HG02943 (cell line): ENCODE measurements around the gene UNC50.
A peak's percentile ranks its signal among the peaks of the same experiment; 100 is the strongest.

Source experiments
- ATAC-seq: cut with Tn5 transposase; IDR thresholded peaks from one replicate; pipeline ENCODE4 v1.9.1; 2021; ENCODE audit warnings: mild to moderate bottlenecking, low read depth, moderate library complexity; ENCODE audit not compliant: unreplicated experiment

The UNC50 gene

DNA sequence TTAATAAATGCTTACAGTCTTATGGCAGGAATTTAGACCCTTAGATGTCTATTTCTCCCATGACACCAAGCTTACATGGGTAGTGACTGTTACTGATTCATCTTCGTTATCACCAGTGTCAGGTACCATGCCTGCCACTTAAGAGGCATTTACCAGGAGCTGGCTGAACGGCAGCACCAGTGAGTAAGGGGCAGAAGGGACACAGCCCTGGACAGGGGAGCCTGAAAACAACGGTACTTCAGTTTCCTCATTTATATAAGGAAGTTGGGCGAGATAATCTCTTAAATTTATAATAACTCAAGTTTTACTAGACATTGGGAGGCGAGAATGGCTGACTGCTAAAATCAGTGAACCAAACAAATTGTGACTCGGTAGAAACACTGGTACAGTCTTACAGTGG, 1.3 kb upstream of the UNC50 start:
- ATAC-seq = no peak

DNA sequence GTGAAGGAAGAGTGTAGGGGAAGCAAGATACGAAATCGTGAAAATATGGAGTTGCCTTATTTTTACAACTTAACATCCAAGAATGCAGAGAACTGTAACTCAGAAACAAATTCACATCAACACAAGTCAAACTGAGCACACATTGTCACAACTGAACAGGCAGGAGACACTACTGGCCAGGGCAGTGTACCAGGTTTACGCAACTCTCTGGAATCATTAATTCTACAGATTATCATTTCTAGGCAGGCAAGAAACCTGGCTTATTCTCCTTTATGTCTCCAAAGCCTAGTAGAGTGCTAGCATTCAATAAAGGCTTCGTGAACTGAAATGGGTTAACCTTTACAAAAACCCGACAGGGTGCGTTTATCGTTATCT, 661 bp upstream of the UNC50 start:
- ATAC-seq = no peak

DNA sequence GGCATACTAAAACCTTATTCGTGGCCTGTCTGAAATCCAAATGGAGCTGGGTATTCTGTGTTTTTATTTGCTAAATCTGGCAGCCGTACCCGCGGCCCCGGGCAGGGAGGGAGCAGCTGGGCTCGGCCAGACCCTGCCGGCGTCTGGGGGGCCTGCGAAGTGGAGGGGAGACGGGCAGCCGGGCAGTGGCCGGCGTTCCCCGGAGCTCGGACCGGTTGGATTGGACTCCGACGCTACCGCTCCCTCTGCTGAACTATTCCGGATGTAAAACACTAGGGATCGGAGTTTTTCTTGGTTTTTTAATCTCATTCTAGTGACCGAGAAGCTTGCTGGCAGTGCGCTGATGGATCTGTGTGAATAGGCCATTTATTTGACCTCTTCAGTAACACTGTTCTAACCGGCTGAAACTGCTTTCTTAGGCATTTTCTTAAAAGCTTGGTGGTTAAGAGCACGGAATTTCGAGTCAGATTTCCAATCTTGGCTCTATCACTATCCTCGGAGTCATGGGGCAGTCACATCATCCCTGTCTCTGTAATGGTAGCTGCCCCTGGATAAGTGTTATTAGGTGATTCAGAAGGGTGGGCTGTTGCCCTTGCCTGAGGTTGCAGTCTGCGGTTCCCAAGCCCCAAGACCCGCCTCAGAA, 694 bp downstream of the UNC50 start:
- no peak for ATAC-seq

DNA sequence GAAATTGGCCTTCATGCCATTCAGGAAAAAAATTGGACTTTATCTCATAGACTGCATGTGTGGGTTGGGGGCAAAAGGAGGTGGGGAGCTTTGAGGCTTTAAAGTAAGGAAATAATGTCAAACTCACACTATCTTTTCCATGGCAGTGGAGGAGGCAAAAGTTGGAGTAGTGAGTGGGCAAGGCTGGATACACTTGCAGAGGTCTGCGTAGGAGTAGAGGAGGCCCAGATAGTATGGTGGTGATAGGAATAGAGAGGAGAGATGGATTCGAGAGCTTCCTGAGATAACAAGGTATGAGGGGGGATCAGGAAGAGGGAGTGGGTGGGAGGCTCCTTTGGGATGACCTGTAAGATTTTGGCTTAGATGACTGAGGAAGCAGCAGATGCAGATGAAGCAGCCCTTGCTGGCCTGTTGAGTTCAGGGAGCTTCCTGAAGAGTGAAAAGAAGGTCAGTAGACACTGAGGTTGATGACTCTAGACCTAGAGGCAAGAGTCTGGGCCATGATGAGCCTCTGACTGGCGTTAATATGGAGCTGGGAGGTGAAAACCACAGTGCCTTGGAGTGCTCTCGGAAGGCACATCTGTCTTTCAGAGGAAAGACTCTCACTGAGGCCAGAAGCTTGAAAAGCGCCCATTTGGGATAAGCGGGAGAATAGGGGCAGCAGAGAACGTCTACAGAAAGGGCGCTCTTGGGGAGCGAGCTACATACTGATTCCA, 5.8 kb downstream of the UNC50 start:
- ATAC-seq = no peak

DNA sequence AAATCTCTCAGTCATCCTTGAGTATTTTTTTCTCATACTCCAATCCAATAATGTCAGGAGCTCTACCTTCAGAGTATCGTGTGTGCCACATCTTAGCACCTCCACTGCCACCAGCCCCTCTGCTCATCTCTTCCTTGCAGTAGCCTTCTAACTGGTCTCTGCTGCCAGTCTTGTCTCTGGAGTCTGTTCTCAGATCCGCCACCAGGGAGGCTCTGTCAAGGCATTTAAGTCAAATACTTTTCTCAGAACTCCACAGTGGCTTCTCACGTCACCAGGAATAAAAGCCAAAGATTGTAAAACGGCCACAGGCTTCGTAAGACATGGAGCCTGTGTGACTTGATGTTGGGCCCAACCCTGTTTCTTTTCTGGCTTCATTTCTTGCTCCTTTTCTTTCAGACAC, 7.1 kb downstream of the UNC50 start:
- ATAC-seq = no peak

DNA sequence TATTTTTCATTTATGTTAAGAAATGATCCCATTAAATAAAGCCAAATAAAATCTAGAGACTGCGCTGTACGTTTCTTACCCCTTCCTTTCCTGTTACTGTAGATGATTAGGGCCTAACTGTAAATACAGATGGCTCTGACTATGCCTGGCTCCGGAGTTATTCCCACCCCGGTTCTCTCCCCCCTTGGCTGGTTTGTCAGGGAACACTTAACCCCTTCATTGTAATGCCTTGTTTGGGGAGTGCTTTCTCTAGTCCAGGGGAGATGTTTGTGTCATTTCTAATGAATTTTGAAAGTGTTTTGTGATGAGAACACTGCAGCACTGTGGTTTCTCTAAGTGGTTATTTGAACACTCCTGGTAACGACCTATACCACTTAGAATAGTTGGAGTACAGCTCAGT, 8.8 kb downstream of the UNC50 start:
- ATAC-seq = no peak

DNA sequence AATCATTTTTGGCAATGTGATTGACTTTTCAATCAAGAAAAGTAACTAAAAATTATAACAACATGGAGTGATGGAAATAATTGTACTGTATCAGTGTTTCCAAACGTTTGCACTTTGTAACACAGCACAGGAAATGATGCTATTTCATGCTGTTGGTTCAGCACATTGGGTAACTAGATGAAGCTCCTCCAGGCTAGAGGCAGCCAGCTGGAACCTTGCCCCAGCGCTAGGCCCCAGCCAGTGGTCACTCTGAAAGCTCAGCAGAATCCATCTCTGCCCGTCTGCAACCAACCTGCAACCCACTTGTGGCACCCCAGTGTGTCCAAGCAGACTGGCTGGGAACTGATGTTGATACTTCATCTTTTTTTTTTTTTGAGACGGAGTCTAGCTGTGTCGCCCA, 15.3 kb downstream of the UNC50 start:
- no peak for ATAC-seq

DNA sequence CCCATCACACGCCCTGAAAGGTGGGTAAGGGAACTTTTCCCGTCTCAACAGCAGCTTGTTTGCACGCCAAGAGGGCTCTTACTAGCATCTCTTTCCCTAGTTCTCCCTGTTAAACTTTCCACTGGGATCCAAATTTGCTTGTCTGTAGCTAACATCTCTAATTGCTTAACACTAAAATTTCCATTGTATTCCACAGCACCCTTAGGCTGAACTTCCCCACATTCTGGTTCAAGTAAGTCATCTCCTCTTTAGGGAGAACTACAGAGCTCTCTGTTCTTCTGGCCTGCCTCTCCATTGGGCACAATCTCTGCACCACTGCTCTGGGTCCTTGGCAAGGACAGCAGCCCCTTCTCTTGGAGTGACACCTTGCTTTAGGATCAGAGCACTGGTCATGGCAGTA, 24.0 kb downstream of the UNC50 start:
- no peak for ATAC-seq

DNA sequence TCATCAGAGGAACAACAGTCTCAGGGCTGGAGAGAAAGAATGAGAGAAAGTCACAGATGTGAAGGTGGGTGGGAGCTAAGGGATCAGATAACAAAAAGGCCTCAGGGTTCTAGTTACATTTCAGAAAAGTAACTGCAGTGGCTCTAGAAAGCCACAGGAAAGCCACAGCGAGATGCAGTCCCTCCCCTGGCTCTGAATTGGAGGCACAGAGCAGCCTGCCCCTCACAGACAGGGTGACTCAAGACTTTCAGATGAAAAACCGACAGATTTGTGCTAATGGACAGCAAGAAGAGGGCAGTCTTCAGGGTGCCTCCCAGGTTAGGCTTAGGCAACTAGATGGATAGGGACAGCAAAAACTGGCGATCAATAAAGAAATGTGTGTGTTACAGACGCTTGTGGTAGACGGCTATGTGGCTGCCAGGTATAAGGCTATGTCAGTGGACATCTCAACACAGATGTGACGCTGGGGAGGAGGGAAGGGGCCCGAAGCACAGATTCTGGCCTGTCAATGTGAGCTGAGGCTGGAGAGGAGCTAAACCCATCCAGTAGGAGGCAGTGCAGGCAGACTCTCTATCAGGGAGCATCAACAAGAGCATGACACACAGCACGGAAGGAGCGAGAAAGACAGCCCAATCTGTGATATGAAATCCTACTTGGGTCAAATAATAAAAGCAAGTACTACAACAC, 26.2 kb downstream of the UNC50 start:
- ATAC-seq = no peak

DNA sequence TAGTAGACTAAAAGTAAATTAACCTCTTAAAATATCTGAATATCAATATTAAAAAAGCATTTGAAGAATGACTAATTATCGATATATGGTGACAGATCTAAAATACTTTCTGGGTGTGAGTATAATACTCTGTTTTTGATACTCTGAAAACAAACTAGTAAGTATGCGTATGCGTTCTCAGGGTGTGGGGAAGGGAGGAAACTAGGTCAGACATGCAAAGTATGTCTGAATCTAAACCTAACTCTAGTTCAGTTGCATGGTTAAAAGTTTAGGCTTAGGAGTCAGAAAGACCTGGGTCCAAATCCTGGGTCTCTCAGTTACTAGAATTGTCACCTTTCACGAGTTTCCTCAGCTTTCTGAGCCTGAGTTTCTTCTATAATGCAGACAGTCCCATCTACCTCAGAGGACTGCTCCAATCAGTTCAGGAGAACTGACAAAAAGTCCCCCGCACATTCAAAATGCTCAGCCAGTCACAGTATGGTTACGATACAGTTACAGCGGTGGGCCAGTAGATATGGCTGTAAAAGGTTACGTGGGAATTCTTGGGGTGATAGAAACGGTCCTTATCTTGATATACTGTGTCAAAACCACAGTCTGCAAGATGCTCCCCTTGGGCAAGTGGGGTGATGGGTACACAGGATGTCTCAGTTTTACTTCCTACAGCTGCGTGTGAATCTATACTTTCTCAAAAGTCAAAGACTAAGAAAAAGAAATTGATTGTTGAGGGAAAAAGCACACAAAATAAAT, 29.2 kb downstream of the UNC50 start:
- ATAC-seq = no peak

DNA sequence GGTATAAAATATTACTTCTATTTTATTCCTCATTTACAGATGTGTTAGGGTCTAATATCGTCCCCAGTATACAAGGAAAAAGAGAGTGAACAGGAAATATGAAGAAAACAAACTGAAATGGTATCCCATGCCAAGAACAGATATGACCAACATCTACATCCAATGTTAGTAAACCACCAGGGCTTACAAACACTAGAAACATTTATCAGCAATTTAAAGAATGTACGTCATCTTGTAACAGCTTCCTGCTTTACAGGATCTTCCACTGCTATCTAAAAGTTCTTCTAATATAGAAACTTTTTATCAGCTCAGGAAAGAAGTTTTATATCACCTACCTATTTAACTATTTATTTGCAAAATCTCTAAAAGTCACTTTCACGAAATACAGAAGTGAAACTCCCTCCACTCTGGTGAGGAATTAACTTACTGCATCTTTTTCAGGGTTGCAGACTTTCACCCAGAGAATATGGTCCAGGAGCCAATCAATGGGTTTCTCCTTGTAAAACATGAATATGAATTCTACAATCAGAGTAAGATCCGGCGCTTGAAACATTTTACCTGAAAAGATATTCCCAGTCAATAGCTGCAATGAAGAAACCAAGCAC, 35.2 kb downstream of the UNC50 start:
- no peak for ATAC-seq

DNA sequence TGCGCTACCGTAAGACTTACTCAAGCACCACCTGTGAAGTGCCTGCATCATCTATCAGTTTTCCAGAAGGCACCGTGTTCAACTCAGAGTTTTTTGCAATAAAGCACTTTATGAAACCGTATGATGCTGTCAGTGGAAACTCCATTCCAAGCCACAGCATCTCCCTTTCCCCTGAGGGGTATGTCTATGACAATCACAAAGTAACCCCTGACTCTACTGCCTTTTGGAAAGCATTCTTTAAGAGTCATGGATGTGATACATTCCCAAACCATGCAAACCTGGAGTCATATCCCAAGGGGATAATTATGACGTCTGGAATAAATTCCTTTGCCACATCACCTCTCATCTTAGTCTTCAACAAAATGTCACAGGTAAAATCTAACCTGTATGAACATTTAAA, 39.2 kb downstream of the UNC50 start:
- ATAC-seq = no peak

DNA sequence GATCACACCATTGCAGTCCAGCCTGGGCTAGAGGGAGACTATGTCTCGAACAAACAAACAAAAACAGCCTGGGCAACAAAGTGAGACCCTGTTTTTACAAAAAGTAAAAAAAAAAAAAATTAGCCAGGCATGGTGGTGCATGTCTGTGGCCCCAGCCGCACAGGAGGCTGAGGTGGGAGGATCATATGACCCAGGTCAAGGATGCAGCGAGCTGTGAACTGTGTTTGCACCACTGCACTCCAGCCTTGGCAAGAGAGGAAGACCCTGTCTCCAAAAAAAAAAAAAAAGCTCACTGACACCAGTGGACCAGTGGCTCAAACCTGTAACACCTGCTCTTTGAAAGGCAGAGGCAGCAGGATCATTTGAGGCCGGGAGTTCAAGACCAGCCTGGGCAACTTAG, 40.1 kb downstream of the UNC50 start:
- ATAC-seq = no peak

DNA sequence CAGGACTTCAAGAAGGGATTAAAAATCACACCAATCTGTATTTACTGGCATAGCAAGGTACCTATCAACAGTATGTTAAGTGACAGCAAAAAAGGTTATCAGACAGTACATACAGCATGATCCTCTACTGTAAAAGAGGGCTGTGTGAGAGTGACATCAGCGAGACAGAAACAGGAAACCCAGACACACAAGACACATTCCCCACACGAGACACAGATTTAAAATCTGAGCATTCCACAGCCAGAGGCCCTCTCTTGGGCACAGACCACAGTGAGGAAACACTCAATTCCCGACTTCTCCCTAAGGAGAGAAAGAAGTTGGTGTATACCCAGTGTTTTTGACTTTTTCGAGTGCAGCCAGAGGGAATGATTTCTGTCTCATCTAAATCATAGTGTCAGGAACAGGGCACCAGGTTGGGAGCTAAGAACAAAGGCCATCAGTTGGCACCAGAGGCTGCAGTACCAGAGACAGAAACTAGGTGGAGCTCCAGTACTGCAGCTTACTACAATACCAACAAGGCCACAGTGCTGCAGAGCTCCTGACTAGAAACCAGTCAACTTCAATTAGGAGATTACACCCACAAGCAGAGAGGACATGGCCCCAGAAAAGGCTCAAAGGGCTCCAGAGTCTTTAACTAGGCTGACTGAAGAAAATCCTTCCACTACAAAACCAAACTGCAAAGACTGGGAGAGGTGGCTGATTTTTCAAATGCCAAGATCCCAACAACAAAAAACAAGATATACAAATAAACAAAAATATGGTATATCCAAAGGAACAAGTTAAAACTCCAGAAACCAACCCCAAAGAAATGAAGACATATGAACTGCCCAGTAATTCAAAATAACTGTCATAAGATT, 41.0 kb downstream of the UNC50 start:
- ATAC-seq = peak; percentile 71

DNA sequence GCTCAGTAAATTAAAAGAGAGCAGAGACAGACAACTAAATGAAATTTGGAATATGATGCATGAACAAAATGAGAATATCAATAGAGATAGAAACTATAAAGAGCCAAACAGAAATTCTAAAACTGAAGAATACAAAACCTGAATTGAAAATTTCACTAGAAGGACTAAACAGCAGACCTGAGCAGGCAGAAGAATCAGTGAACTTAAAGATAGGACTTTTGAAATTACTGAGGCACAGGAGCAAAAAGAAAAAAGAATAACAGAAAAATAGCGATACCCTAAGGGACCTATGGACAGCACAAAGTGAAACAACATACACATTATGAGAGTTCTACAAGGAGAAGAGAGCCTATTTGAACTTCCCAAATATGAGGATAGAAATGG, 41.6 kb downstream of the UNC50 start:
- no peak for ATAC-seq

DNA sequence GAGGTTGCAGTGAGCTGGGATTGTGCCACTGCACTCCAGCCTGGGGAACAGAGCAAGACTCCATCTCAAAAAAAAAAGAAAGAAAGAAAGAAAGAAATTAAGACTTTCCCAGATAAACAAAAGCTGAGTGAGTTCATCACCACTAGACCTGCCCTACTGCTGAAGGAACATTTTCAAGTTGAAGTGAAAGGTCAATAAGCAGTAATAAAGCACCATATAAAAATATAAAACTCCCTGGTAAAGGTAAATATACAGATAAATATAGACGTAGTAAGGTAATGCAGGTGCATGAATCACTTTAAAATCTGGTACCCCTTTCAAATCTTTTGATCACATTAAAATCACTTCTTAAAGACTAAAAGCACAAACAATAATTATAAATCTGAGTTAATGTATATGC, 42.6 kb downstream of the UNC50 start:
- ATAC-seq = no peak

DNA sequence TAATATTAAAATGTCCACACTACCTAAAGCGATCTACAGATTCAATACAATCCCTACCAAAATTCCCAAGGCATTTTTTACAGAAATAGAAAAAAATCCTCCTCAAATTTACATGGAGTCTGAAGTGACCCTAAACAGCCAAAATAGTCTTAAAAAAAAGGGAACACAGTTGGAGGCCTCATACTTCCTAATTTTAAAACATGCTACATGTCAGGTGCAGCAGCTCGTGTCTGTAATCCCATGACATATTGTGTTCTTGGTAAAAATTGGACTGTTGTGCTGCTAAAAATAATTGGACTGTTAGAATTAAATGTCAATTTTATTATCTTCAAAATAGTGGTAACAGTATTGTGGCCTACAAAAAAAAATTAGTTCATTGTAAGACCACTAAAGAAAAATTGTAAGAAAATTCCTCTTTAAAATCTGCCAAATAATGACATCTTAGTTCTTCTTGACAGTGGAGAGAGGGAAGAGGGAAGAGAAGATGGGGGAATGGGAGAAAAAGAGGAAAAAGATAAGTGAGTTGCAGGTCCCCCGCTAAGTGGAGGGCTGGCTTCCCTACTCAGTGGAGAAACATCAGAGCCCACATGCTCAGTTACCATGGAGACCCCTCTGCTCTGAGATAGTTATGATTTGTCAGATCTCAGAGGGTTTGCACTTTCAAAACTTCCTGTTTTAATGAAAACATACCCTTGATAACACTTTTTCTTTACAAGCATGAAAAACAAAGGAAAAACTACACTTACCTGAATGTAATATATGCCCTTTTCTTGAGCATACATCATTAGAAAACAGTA, 46.5 kb downstream of the UNC50 start:
- ATAC-seq = no peak

DNA sequence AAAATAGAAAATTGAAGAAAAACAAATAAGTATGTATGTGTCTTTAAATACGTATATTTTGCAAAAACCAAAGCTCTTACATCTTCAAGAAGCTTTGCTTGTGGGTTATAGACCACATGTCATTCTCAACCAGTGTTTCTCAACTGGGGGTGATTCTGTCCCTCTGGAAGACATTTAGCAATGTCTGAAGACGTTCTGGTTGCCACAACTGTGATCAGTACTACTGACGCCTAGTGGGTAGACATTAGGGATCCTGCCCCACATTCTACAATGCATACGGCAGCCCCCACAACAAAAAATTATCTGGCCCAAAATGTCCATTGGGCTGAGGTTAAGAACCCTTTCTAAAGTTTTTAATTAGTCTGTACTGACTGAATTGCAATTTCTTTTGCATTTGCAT, 48.4 kb downstream of the UNC50 start:
- ATAC-seq = no peak

DNA sequence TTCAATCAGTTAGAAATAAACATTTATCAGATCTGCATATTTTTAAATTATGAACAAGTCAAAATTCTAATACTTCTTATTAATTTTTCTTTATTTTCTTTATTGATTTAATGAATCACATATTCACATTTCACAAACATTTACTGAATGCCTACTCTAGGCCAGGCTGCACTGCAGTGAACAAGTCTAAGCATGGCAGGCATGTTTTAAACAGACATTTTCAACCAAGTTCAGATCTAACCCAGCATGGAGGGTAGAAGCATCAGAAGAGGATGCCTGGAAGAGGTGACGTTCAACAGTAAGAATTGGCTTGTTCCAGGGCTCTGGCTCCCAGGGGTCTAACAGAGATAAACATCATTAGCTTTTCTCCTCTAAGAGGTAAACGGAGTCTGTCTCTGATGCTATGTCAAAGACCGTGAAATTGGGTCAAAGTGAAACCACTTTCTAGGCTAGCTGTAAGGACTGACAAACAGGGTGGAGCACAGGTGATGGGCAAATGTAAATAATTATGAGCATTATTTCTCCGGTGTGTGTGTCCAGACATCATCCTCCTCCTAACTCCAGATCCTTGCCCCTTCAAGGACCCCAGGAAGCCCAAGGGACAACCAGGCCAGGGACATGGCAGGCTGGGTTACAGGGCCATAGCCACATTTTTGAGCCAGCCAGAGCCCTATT, 50.6 kb downstream of the UNC50 start:
- no peak for ATAC-seq
